ENCODE results near the gene SATB1.

Gene SATB1

GRCh38 chr3:18382760-18383369, 42.3 kb downstream of the SATB1 start:
- H3K79me2 ChIP-seq (ENCODE audit: low read length) = no peaks in the 10 kb centered on the region
- H3K9me2 ChIP-seq (replicated peaks; ENCODE audit: insufficient read depth, low read length) = no peaks in the 10 kb centered on the region
- H3K36me3 ChIP-seq (replicated peaks; ENCODE audit: insufficient read depth, low read length) = no peaks in the 10 kb centered on the region
- no peak for DNase-seq
- H3F3A ChIP-seq (ENCODE audit: insufficient read depth, low read length) = no peaks in the 10 kb centered on the region
- no peak overlapping the region for H3K4me3 ChIP-seq (ENCODE audit: low read length)
- H3K4me2 ChIP-seq (ENCODE audit: low read depth, low read length) = no peak overlapping the region
- no peaks in the 10 kb centered on the region for H3K27me3 ChIP-seq (replicated peaks; ENCODE audit: insufficient read depth, low read length)
- H3K27ac ChIP-seq (ENCODE audit: low read length) = no peak overlapping the region
- H4K20me1 ChIP-seq (ENCODE audit: insufficient read depth, low read length) = no peaks in the 10 kb centered on the region
- H3K9me3 ChIP-seq (replicated peaks; ENCODE audit: insufficient read depth, low read length) = no peaks in the 10 kb centered on the region
- H3K9ac ChIP-seq (ENCODE audit: low read length) = no peak overlapping the region
- H3K4me1 ChIP-seq (ENCODE audit: low read length) = no peaks in the 10 kb centered on the region
- H2AFZ ChIP-seq (ENCODE audit: low read length) = no peak overlapping the region
- TF ChIP-seq EZH2phosphoT487 (IDR thresholded peaks at IDR 0.05; ENCODE audit: low read length) = no peak
- TF ChIP-seq CTCF (IDR thresholded peaks at IDR 0.05; ENCODE audit: low read length) = no peak
- TF ChIP-seq EZH2 (optimal IDR thresholded peaks at IDR 0.05; ENCODE audit: low read depth, low read length) = no peak

- Histone ChIP-seq H3K79me2 (ENCODE audit: low read length) (no peaks in the 10 kb centered on the region), H4K20me1 (ENCODE audit: insufficient read depth, low read length) (no peaks in the 10 kb centered on the region), H3K9me3 (replicated peaks; ENCODE audit: insufficient read depth, low read length) (no peaks in the 10 kb centered on the region), H3K4me1 (ENCODE audit: low read length) (no peaks in the 10 kb centered on the region), H3K9ac (ENCODE audit: low read length) (no peak overlapping the region), H3K27ac (ENCODE audit: low read length) (no peak overlapping the region), H3K4me3 (ENCODE audit: low read length) (no peak overlapping the region), H2AFZ (ENCODE audit: low read length) (no peak overlapping the region), H3F3A (ENCODE audit: insufficient read depth, low read length) (no peaks in the 10 kb centered on the region), H3K9me2 (replicated peaks; ENCODE audit: insufficient read depth, low read length) (no peaks in the 10 kb centered on the region), H3K4me2 (ENCODE audit: low read depth, low read length) (no peak overlapping the region), H3K36me3 (replicated peaks; ENCODE audit: insufficient read depth, low read length) (no peaks in the 10 kb centered on the region), H3K27me3 (replicated peaks; ENCODE audit: insufficient read depth, low read length) (no peaks in the 10 kb centered on the region)
- TF ChIP-seq EZH2 (optimal IDR thresholded peaks at IDR 0.05; ENCODE audit: low read depth, low read length) (no peak), CTCF (IDR thresholded peaks at IDR 0.05; ENCODE audit: low read length) (no peak), EZH2phosphoT487 (IDR thresholded peaks at IDR 0.05; ENCODE audit: low read length) (no peak)
- no peak for DNase-seq
Measured at GRCh38 chr3:18379647-18380046, 45.5 kb downstream of the SATB1 start.

- Histone ChIP-seq H3F3A (ENCODE audit: insufficient read depth, low read length) (no peaks in the 10 kb centered on the region), H3K4me2 (ENCODE audit: low read depth, low read length) (no peak overlapping the region), H3K9ac (ENCODE audit: low read length) (no peak overlapping the region), H4K20me1 (ENCODE audit: insufficient read depth, low read length) (no peaks in the 10 kb centered on the region), H3K79me2 (ENCODE audit: low read length) (no peaks in the 10 kb centered on the region), H2AFZ (ENCODE audit: low read length) (no peak overlapping the region), H3K4me3 (ENCODE audit: low read length) (no peak overlapping the region), H3K27me3 (replicated peaks; ENCODE audit: insufficient read depth, low read length) (no peaks in the 10 kb centered on the region), H3K4me1 (ENCODE audit: low read length) (no peaks in the 10 kb centered on the region), H3K27ac (ENCODE audit: low read length) (no peak overlapping the region), H3K9me2 (replicated peaks; ENCODE audit: insufficient read depth, low read length) (no peaks in the 10 kb centered on the region), H3K9me3 (replicated peaks; ENCODE audit: insufficient read depth, low read length) (no peaks in the 10 kb centered on the region), H3K36me3 (replicated peaks; ENCODE audit: insufficient read depth, low read length) (no peaks in the 10 kb centered on the region)
- no peak for TF ChIP-seq CTCF (IDR thresholded peaks at IDR 0.05; ENCODE audit: low read length)
- no peak for TF ChIP-seq EZH2 (optimal IDR thresholded peaks at IDR 0.05; ENCODE audit: low read depth, low read length)
- TF ChIP-seq EZH2phosphoT487 (IDR thresholded peaks at IDR 0.05; ENCODE audit: low read length) = no peak
- no peak for DNase-seq
Measured at GRCh38 chr3:18378218-18378617, 46.9 kb downstream of the SATB1 start.
